Endothelial cell of umbilical vein (primary cell): ENCODE measurements around the gene CT55.
"Not testable (repeated sequence)": the region's sequence is repeated elsewhere in the genome, so short reads cannot be mapped to it uniquely, and the experiment has no call there.

Source experiments
- CTCF ChIP-seq, 2 donors: IDR thresholded peaks; 1 replicate in 1 of 2; 2 replicates in 1 of 2; pipeline ENCODE4 v1.5.1; 2011; ENCODE audit warnings: low read length in 2 of 2, mild to moderate bottlenecking in 2 of 2, moderate library complexity in 2 of 2, control low read depth in 1 of 2, inconsistent platforms in 1 of 2, low read depth in 1 of 2; ENCODE audit not compliant: insufficient read depth in 1 of 2; ENCODE audit errors: extremely low read depth in 1 of 2
- EZH2 ChIP-seq: IDR thresholded peaks from 2 replicates; pipeline ENCODE4 v1.6.1; 2012; ENCODE audit warnings: borderline replicate concordance, low read depth, mild to moderate bottlenecking, moderate library complexity, low read length, inconsistent platforms; ENCODE audit not compliant: severe bottlenecking
- FOS ChIP-seq: IDR thresholded peaks from 2 replicates; pipeline ENCODE4 v1.6.1; 2011; ENCODE audit warnings: mild to moderate bottlenecking, low read length, moderate library complexity, borderline replicate concordance; ENCODE audit not compliant: insufficient read depth
- GATA2 ChIP-seq: IDR thresholded peaks from 2 replicates; pipeline ENCODE4 v1.7.0; 2011; ENCODE audit warnings: low read depth, mild to moderate bottlenecking, moderate library complexity, mixed read lengths, low read length; ENCODE audit not compliant: insufficient read length, insufficient read depth
- MYC ChIP-seq: IDR thresholded peaks from one replicate; pipeline ENCODE4 v1.6.1; 2011; ENCODE audit warnings: mild to moderate bottlenecking, low read depth, low read length
- POLR2A ChIP-seq: IDR thresholded peaks from 2 replicates; pipeline ENCODE4 v1.6.1; 2012; ENCODE audit warnings: low read depth, mild to moderate bottlenecking, control low read depth, low read length

GRCh38 chrX:135206427-135206826 is 35.2 kb upstream of the CT55 start:
- peak in 1 of 2 donors; percentile 29 for TF ChIP-seq CTCF (IDR thresholded peaks at IDR 0.05; ENCODE audit: extremely low read depth in 1 of 2, insufficient read depth in 1 of 2, low read depth in 1 of 2, low read length in 2 of 2)
- not testable (repeated sequence) for TF ChIP-seq POLR2A, EZH2, FOS, GATA2, MYC
